GM12878 (cell line): ENCODE results near the gene CFAP61.

ENCODE experiments used
- RUNX3 ChIP-seq: IDR thresholded peaks from 2 replicates; pipeline ENCODE4 v1.6.1; 2012; ENCODE audit warnings: low read length, inconsistent platforms
- TAF1 ChIP-seq: IDR thresholded peaks from 2 replicates; pipeline ENCODE4 v1.6.1; 2011; ENCODE audit warnings: mild to moderate bottlenecking, low read depth, low read length, borderline replicate concordance
- TF ChIP-seq, protein P1 (sequence below): IDR thresholded peaks from 2 replicates; pipeline ENCODE4 v1.6.1; 2011; ENCODE audit warnings: mild to moderate bottlenecking, low read depth, low read length, moderate library complexity; ENCODE audit not compliant: insufficient replicate concordance
- TF ChIP-seq, protein P2 (sequence below), 3 experiments: IDR thresholded peaks in 2 of 3; conservative IDR thresholded peaks in 1 of 3; 2 replicates each; pipeline ENCODE4 v1.5.1; 2011; ENCODE audit warnings: low read depth in 3 of 3, low read length in 3 of 3, mild to moderate bottlenecking in 3 of 3, control low read depth in 2 of 3, moderate library complexity in 2 of 3, inconsistent platforms in 1 of 3, mixed read lengths in 1 of 3; ENCODE audit not compliant: control insufficient read depth in 2 of 3, insufficient read depth in 1 of 3; ENCODE audit errors: extremely low read depth in 1 of 3
- TF ChIP-seq, protein P3 (sequence below): fragments of 450-650 bp; IDR thresholded peaks from 2 replicates; pipeline ENCODE4 v1.6.1; 2016; ENCODE audit warnings: mild to moderate bottlenecking, moderate library complexity, borderline replicate concordance
- TF ChIP-seq, protein P4 (sequence below): IDR thresholded peaks from 2 replicates; pipeline ENCODE4 v1.6.1; 2012; ENCODE audit warnings: low read depth, low read length, improper control_type of control experiment

DNA sequence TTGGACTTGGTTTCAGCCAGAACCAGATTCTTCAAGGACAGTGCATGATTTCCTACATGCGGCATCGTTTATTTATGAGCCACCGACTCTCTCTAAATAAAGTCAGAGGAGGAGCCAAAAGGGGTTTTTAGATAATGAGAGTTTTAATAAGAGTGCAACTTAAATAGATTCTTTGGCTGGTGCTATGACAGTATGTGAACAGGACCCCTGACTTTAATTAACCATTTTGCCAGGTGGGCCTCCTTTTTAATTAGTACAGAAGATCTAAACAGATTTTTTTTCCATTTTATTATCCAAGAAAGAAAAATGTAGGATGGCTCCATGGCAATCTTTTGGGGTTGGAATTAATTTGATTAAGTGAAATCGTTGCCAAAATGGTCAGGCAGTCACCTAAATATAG is 240.8 kb downstream of the CFAP61 start:
- TF ChIP-seq, protein P1, sequence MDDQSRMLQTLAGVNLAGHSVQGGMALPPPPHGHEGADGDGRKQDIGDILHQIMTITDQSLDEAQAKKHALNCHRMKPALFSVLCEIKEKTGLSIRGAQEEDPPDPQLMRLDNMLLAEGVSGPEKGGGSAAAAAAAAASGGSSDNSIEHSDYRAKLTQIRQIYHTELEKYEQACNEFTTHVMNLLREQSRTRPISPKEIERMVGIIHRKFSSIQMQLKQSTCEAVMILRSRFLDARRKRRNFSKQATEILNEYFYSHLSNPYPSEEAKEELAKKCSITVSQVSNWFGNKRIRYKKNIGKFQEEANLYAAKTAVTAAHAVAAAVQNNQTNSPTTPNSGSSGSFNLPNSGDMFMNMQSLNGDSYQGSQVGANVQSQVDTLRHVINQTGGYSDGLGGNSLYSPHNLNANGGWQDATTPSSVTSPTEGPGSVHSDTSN = no peak
- TF ChIP-seq, protein P2, sequence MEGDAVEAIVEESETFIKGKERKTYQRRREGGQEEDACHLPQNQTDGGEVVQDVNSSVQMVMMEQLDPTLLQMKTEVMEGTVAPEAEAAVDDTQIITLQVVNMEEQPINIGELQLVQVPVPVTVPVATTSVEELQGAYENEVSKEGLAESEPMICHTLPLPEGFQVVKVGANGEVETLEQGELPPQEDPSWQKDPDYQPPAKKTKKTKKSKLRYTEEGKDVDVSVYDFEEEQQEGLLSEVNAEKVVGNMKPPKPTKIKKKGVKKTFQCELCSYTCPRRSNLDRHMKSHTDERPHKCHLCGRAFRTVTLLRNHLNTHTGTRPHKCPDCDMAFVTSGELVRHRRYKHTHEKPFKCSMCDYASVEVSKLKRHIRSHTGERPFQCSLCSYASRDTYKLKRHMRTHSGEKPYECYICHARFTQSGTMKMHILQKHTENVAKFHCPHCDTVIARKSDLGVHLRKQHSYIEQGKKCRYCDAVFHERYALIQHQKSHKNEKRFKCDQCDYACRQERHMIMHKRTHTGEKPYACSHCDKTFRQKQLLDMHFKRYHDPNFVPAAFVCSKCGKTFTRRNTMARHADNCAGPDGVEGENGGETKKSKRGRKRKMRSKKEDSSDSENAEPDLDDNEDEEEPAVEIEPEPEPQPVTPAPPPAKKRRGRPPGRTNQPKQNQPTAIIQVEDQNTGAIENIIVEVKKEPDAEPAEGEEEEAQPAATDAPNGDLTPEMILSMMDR (IDR thresholded peaks at IDR 0.05 in 2 of 3, conservative IDR thresholded peaks at IDR 0.05 in 1 of 3; ENCODE audit: control insufficient read depth in 2 of 3, extremely low read depth in 1 of 3, insufficient read depth in 1 of 3, low read depth in 3 of 3, low read length in 3 of 3) = no peak
- TF ChIP-seq, protein P3, sequence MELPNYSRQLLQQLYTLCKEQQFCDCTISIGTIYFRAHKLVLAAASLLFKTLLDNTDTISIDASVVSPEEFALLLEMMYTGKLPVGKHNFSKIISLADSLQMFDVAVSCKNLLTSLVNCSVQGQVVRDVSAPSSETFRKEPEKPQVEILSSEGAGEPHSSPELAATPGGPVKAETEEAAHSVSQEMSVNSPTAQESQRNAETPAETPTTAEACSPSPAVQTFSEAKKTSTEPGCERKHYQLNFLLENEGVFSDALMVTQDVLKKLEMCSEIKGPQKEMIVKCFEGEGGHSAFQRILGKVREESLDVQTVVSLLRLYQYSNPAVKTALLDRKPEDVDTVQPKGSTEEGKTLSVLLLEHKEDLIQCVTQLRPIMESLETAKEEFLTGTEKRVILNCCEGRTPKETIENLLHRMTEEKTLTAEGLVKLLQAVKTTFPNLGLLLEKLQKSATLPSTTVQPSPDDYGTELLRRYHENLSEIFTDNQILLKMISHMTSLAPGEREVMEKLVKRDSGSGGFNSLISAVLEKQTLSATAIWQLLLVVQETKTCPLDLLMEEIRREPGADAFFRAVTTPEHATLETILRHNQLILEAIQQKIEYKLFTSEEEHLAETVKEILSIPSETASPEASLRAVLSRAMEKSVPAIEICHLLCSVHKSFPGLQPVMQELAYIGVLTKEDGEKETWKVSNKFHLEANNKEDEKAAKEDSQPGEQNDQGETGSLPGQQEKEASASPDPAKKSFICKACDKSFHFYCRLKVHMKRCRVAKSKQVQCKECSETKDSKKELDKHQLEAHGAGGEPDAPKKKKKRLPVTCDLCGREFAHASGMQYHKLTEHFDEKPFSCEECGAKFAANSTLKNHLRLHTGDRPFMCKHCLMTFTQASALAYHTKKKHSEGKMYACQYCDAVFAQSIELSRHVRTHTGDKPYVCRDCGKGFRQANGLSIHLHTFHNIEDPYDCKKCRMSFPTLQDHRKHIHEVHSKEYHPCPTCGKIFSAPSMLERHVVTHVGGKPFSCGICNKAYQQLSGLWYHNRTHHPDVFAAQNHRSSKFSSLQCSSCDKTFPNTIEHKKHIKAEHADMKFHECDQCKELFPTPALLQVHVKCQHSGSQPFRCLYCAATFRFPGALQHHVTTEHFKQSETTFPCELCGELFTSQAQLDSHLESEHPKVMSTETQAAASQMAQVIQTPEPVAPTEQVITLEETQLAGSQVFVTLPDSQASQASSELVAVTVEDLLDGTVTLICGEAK = no peak
- TF ChIP-seq TAF1 (no peak), RUNX3 (no peak)
- TF ChIP-seq, protein P4, sequence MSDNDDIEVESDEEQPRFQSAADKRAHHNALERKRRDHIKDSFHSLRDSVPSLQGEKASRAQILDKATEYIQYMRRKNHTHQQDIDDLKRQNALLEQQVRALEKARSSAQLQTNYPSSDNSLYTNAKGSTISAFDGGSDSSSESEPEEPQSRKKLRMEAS = no peak
